Erythroblast (primary cell): ENCODE results near the gene CLEC11A.
"Not testable (repeated sequence)": the region's sequence is repeated elsewhere in the genome, so short reads cannot be mapped to it uniquely, and the experiment has no call there.

ENCODE experiments used
- GATA1 ChIP-seq: IDR thresholded peaks from 2 replicates; pipeline ENCODE4 v1.6.1; 2011; ENCODE audit warnings: low read depth, mild to moderate bottlenecking, control low read depth, low read length, moderate library complexity
- POLR2A ChIP-seq: IDR thresholded peaks from 2 replicates; pipeline ENCODE4 v1.6.1; 2011; ENCODE audit warnings: mild to moderate bottlenecking, low read length

DNA sequence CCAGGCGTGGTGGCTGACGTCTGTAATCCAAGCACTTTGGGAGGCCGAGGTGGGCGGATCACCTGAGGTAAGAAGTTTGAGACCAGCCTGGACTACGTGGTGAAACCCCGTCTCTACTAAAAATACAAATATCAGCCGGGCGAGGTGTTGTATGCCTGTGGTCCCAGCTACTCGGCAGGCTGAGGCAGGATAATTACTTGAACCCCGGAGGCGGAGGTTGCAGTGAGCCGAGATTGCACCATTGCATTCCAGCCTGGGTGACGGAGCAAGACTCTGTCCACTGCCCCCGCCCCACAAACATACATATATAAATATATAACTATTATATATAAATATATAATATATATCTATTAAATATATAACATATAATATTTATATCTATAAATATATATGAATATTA lies 24.0 kb downstream of the CLEC11A start:
- TF ChIP-seq POLR2A, GATA1: not testable (repeated sequence)
